ENCODE measurements around the gene ITM2B. TPM values are rescaled to one million over a fixed set of nuclear protein-coding genes. Genes with fewer than 3 reads are reported as not detected.

ITM2B gene
- total RNA-seq, 1 experiment from 2014 or later = 178 TPM

DNA sequence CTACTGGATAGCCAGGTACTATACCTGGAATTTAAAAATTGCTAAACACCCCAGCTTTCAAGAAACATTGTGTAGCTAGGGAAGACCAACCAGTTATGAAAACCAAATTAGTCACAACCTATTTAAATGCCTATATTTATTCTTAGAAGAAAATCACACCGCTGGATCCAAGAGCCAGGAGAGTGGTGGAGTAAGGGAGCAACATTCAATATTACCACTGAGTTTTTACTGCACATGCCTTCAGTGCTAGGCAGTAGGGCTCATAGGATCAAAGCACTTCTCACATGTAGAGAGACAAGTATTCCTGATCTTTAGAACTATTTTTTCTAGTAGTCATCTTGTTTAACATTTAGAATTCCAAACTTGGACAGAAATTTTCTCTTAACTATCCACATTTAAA lies 11.2 kb downstream of the ITM2B start:
- ATAC-seq = no peak
- H3K9me3 Mint-ChIP-seq = no peaks in the 10 kb centered on the region
- ChIA-PET POLR2A (no interaction called here), CTCF (no interaction called here)
- H3K27ac Mint-ChIP-seq = no peak overlapping the region
- TF ChIP-seq, protein P1, sequence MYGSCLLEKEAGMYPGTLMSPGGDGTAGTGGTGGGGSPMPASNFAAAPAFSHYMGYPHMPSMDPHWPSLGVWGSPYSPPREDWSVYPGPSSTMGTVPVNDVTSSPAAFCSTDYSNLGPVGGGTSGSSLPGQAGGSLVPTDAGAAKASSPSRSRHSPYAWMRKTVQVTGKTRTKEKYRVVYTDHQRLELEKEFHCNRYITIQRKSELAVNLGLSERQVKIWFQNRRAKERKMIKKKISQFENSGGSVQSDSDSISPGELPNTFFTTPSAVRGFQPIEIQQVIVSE (CRISPR knock-in tag; IDR thresholded peaks at IDR 0.05; ENCODE audit: borderline replicate concordance) = no peak
- TF ChIP-seq, protein P2, sequence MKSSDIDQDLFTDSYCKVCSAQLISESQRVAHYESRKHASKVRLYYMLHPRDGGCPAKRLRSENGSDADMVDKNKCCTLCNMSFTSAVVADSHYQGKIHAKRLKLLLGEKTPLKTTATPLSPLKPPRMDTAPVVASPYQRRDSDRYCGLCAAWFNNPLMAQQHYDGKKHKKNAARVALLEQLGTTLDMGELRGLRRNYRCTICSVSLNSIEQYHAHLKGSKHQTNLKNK (CRISPR knock-in tag; IDR thresholded peaks at IDR 0.05) = no peak
- TF ChIP-seq IRF2 (CRISPR knock-in tag; IDR thresholded peaks at IDR 0.05; ENCODE audit: borderline replicate concordance, low read depth) (no peak), NR3C1 (CRISPR knock-in tag; conservative IDR thresholded peaks at IDR 0.05; ENCODE audit: low read depth) (no peak), CREB1 (CRISPR knock-in tag; IDR thresholded peaks at IDR 0.05) (no peak), NFYB (CRISPR knock-in tag; conservative IDR thresholded peaks at IDR 0.05; ENCODE audit: low read depth) (no peak), SOX15 (CRISPR knock-in tag; IDR thresholded peaks at IDR 0.05) (no peak), ZNF138 (CRISPR knock-in tag; conservative IDR thresholded peaks at IDR 0.05) (no peak), FOXK1 (CRISPR knock-in tag; IDR thresholded peaks at IDR 0.05) (no peak), ZNF232 (CRISPR knock-in tag; IDR thresholded peaks at IDR 0.05) (no peak), HMGA2 (CRISPR knock-in tag; IDR thresholded peaks at IDR 0.05) (no peak), GRHL2 (CRISPR knock-in tag; IDR thresholded peaks at IDR 0.05; ENCODE audit: insufficient replicate concordance, severe bottlenecking) (no peak), OVOL2 (CRISPR knock-in tag; IDR thresholded peaks at IDR 0.05; ENCODE audit: borderline replicate concordance) (no peak)
- TF ChIP-seq, protein P3, sequence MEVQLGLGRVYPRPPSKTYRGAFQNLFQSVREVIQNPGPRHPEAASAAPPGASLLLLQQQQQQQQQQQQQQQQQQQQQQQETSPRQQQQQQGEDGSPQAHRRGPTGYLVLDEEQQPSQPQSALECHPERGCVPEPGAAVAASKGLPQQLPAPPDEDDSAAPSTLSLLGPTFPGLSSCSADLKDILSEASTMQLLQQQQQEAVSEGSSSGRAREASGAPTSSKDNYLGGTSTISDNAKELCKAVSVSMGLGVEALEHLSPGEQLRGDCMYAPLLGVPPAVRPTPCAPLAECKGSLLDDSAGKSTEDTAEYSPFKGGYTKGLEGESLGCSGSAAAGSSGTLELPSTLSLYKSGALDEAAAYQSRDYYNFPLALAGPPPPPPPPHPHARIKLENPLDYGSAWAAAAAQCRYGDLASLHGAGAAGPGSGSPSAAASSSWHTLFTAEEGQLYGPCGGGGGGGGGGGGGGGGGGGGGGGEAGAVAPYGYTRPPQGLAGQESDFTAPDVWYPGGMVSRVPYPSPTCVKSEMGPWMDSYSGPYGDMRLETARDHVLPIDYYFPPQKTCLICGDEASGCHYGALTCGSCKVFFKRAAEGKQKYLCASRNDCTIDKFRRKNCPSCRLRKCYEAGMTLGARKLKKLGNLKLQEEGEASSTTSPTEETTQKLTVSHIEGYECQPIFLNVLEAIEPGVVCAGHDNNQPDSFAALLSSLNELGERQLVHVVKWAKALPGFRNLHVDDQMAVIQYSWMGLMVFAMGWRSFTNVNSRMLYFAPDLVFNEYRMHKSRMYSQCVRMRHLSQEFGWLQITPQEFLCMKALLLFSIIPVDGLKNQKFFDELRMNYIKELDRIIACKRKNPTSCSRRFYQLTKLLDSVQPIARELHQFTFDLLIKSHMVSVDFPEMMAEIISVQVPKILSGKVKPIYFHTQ (CRISPR knock-in tag; IDR thresholded peaks at IDR 0.05) = no peak
- TF ChIP-seq, protein P4, sequence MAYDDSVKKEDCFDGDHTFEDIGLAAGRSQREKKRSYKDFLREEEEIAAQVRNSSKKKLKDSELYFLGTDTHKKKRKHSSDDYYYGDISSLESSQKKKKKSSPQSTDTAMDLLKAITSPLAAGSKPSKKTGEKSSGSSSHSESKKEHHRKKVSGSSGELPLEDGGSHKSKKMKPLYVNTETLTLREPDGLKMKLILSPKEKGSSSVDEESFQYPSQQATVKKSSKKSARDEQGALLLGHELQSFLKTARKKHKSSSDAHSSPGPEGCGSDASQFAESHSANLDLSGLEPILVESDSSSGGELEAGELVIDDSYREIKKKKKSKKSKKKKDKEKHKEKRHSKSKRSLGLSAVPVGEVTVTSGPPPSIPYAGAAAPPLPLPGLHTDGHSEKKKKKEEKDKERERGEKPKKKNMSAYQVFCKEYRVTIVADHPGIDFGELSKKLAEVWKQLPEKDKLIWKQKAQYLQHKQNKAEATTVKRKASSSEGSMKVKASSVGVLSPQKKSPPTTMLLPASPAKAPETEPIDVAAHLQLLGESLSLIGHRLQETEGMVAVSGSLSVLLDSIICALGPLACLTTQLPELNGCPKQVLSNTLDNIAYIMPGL (CRISPR knock-in tag; IDR thresholded peaks at IDR 0.05) = no peak
- TF ChIP-seq, protein P5, sequence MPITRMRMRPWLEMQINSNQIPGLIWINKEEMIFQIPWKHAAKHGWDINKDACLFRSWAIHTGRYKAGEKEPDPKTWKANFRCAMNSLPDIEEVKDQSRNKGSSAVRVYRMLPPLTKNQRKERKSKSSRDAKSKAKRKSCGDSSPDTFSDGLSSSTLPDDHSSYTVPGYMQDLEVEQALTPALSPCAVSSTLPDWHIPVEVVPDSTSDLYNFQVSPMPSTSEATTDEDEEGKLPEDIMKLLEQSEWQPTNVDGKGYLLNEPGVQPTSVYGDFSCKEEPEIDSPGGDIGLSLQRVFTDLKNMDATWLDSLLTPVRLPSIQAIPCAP (CRISPR knock-in tag; IDR thresholded peaks at IDR 0.05) = no peak
- TF ChIP-seq, protein P6, sequence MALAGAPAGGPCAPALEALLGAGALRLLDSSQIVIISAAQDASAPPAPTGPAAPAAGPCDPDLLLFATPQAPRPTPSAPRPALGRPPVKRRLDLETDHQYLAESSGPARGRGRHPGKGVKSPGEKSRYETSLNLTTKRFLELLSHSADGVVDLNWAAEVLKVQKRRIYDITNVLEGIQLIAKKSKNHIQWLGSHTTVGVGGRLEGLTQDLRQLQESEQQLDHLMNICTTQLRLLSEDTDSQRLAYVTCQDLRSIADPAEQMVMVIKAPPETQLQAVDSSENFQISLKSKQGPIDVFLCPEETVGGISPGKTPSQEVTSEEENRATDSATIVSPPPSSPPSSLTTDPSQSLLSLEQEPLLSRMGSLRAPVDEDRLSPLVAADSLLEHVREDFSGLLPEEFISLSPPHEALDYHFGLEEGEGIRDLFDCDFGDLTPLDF (CRISPR knock-in tag; IDR thresholded peaks at IDR 0.05) = no peak
- TF ChIP-seq, protein P7, sequence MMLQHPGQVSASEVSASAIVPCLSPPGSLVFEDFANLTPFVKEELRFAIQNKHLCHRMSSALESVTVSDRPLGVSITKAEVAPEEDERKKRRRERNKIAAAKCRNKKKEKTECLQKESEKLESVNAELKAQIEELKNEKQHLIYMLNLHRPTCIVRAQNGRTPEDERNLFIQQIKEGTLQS (CRISPR knock-in tag; conservative IDR thresholded peaks at IDR 0.05) = no peak
- TF ChIP-seq, protein P8, sequence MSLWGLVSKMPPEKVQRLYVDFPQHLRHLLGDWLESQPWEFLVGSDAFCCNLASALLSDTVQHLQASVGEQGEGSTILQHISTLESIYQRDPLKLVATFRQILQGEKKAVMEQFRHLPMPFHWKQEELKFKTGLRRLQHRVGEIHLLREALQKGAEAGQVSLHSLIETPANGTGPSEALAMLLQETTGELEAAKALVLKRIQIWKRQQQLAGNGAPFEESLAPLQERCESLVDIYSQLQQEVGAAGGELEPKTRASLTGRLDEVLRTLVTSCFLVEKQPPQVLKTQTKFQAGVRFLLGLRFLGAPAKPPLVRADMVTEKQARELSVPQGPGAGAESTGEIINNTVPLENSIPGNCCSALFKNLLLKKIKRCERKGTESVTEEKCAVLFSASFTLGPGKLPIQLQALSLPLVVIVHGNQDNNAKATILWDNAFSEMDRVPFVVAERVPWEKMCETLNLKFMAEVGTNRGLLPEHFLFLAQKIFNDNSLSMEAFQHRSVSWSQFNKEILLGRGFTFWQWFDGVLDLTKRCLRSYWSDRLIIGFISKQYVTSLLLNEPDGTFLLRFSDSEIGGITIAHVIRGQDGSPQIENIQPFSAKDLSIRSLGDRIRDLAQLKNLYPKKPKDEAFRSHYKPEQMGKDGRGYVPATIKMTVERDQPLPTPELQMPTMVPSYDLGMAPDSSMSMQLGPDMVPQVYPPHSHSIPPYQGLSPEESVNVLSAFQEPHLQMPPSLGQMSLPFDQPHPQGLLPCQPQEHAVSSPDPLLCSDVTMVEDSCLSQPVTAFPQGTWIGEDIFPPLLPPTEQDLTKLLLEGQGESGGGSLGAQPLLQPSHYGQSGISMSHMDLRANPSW (CRISPR knock-in tag; conservative IDR thresholded peaks at IDR 0.05; ENCODE audit: low read depth) = no peak
- H3K4me1 Mint-ChIP-seq = peaks cover 2% of the 10 kb centered on the region
- DNase-seq (ENCODE audit: low spot score) = no peak
- no peaks in the 10 kb centered on the region for H3K36me3 Mint-ChIP-seq
- no peak overlapping the region for H3K4me3 Mint-ChIP-seq
- no peaks in the 10 kb centered on the region for H3K27me3 Mint-ChIP-seq (ENCODE audit: low read depth)
